ENCODE data around the gene RAB6B.
A peak's percentile ranks its signal among the peaks of the same experiment; 100 is the strongest.

Gene RAB6B

GRCh38 chr3:133895208-133896001 lies at the start of gene RAB6B:
TSS of gene RAB6B (minus strand) at chr3:133895882. CDS start at chr3:133895466, 416 bp downstream.
- DNase-seq: no peak

- DNase-seq: peak; percentile 11
Observed at GRCh38 chr3:133944641-133945380, 49.1 kb upstream of the RAB6B start.

GRCh38 chr3:133944181-133944580 lies 48.5 kb upstream of the RAB6B start:
- DNase-seq: no peak

- DNase-seq: peak; percentile 63
Observed at GRCh38 chr3:133943639-133944141, 48.0 kb upstream of the RAB6B start.

- no peak for DNase-seq
Observed at GRCh38 chr3:133943031-133943535, 47.4 kb upstream of the RAB6B start.

- DNase-seq: no peak
Observed at GRCh38 chr3:133941415-133941821, 45.7 kb upstream of the RAB6B start.

- no peak for DNase-seq
Observed at GRCh38 chr3:133940536-133940935, 44.9 kb upstream of the RAB6B start.

GRCh38 chr3:133939463-133939835 lies 43.8 kb upstream of the RAB6B start:
- no peak for DNase-seq

- DNase-seq: no peak
Observed at GRCh38 chr3:133938770-133939462, 43.2 kb upstream of the RAB6B start.

- DNase-seq: no peak
Observed at GRCh38 chr3:133937756-133938601, 42.3 kb upstream of the RAB6B start.

- DNase-seq: no peak
Observed at GRCh38 chr3:133937061-133937686, 41.5 kb upstream of the RAB6B start.

GRCh38 chr3:133935843-133936769 lies 40.4 kb upstream of the RAB6B start:
- DNase-seq: no peak

GRCh38 chr3:133934996-133935842 lies 39.5 kb upstream of the RAB6B start:
- no peak for DNase-seq

- DNase-seq: no peak
Observed at GRCh38 chr3:133934073-133934970, 38.6 kb upstream of the RAB6B start.

GRCh38 chr3:133933097-133934024 lies 37.7 kb upstream of the RAB6B start:
- DNase-seq: no peak

- DNase-seq: no peak
Observed at GRCh38 chr3:133932009-133932408, 36.3 kb upstream of the RAB6B start.

GRCh38 chr3:133931084-133931483 lies 35.4 kb upstream of the RAB6B start:
- no peak for DNase-seq
